Endothelial cell (in vitro differentiated cells): ENCODE data around the gene PDCD4. TPM values are rescaled to one million over a fixed set of nuclear protein-coding genes. Genes with fewer than 3 reads are reported as not detected.

ENCODE experiments used
- DNase-seq: peaks from one replicate; pipeline ENCODE4 v3.0.0; 2021; ENCODE audit warnings: low spot score
- H3K27ac Mint-ChIP-seq: one replicate; pipeline ENCODE4 v1.8.0; 2021; ENCODE audit warnings: mixed read lengths, inconsistent platforms; ENCODE audit not compliant: unreplicated experiment
- H3K27me3 Mint-ChIP-seq: one replicate; pipeline ENCODE4 v1.8.0; 2021; ENCODE audit warnings: mild to moderate bottlenecking, moderate library complexity, mixed read lengths, inconsistent platforms; ENCODE audit not compliant: unreplicated experiment
- H3K36me3 Mint-ChIP-seq: one replicate; pipeline ENCODE4 v1.8.0; 2021; ENCODE audit warnings: mild to moderate bottlenecking, low read depth, mixed read lengths, inconsistent platforms; ENCODE audit not compliant: unreplicated experiment
- H3K4me1 Mint-ChIP-seq: one replicate; pipeline ENCODE4 v1.8.0; 2021; ENCODE audit warnings: mild to moderate bottlenecking, mixed read lengths, inconsistent platforms; ENCODE audit not compliant: unreplicated experiment
- H3K4me3 Mint-ChIP-seq: one replicate; pipeline ENCODE4 v1.8.0; 2021; ENCODE audit warnings: mild to moderate bottlenecking, mixed read lengths, inconsistent platforms; ENCODE audit not compliant: unreplicated experiment
- H3K9me3 Mint-ChIP-seq: one replicate; pipeline ENCODE4 v1.8.0; 2021; ENCODE audit warnings: mixed read lengths, inconsistent platforms; ENCODE audit not compliant: unreplicated experiment
- total RNA-seq: library from RNA; stranded (reverse); fragmentation: NEBNext Ultra II Directional; extraction: Animal tissue kit (Norgen Biotek cat#: 25700); gene quantifications from one replicate; pipeline ENCODE4 v1.2.1, GENCODE V29; 2021; ENCODE audit not compliant: unreplicated experiment
- TF ChIP-seq, protein P1 (sequence below): fragments of 200-600 bp; sonication (generic); IDR thresholded peaks from one replicate; pipeline ENCODE4 v1.5.0; 2021; ENCODE audit warnings: antibody characterized with exemption; ENCODE audit not compliant: unreplicated experiment

The PDCD4 gene
- total RNA-seq, 1 donor from 2014 or later = 50.4 TPM

DNA sequence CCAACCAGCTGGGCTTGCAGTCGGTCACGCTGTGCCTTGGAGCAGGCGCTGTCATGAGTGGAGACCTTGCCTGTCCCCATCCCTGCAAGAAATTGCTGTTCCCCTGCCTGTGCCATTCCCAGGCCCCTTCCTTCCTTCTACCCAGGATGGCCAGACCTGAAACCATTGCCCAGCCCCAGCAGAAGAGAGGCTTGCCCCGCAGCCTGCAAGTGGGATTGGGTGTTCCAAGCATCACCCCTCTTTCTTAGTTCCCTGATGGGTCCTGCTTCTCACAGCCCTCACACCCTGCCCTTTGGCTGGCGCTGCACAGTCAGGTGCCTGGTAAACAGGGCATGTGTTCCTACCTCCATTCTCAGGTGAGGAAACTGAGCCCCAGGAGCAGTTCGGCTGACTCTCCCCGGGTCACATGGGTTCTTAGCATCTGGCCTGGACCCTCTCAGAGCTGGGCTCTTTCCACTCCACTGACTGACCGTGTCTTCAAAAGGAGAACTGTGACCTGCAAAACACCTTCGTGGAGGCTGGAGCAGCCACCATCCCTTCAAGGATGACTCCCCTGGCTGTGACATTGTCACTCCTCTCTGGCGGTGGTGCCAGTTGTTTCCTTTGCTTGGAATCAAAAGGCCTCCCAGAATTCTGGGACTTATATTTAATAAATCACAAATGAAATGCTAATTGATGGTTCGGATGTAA, 41.9 kb upstream of the PDCD4 start:
- peaks cover under 1% of the 10 kb centered on the region for H3K4me1 Mint-ChIP-seq
- H3K27ac Mint-ChIP-seq = no peak overlapping the region
- no peak overlapping the region for H3K4me3 Mint-ChIP-seq
- no peaks in the 10 kb centered on the region for H3K27me3 Mint-ChIP-seq
- H3K9me3 Mint-ChIP-seq = no peaks in the 10 kb centered on the region
- no peak for DNase-seq
- H3K36me3 Mint-ChIP-seq = no peaks in the 10 kb centered on the region
- TF ChIP-seq, protein P1, sequence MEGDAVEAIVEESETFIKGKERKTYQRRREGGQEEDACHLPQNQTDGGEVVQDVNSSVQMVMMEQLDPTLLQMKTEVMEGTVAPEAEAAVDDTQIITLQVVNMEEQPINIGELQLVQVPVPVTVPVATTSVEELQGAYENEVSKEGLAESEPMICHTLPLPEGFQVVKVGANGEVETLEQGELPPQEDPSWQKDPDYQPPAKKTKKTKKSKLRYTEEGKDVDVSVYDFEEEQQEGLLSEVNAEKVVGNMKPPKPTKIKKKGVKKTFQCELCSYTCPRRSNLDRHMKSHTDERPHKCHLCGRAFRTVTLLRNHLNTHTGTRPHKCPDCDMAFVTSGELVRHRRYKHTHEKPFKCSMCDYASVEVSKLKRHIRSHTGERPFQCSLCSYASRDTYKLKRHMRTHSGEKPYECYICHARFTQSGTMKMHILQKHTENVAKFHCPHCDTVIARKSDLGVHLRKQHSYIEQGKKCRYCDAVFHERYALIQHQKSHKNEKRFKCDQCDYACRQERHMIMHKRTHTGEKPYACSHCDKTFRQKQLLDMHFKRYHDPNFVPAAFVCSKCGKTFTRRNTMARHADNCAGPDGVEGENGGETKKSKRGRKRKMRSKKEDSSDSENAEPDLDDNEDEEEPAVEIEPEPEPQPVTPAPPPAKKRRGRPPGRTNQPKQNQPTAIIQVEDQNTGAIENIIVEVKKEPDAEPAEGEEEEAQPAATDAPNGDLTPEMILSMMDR = no peak

DNA sequence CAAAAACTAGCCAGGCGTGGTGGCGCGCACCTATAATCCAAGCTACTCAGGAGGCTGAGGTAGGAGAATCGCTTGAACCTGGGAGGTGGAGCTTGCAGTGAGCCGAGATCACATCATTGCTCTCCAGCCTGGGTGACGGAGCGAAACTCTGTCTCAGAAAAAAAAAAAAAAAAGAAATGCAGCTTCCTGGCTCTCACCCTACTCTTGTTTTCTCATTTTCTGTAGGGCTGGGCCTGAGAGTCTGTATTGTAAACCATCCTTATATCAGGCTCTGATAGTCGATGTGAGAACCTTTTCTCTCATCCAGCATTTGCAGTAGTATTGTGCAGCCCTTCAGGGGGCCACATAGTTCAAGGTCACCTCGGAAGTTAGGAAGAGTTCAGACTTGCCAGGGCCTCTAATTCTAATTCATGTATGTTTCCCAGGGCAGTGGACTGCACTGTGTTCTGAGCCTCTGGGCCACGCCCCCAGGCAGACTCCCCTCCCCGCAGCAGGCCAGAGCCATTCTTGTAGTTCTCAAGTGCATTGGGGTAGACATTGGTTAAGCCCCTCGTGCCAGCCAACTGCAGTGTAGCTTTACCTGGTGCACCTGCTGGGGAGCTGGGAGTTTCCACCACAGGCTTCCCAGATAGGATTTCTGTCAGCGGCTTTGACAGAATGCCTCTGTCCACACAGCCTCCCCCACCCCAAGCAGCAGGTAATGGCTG, 38.3 kb upstream of the PDCD4 start:
- H3K36me3 Mint-ChIP-seq = no peaks in the 10 kb centered on the region
- peaks cover 27% of the 10 kb centered on the region for H3K4me1 Mint-ChIP-seq

GRCh38 chr10:110833941-110834628, 37.6 kb upstream of the PDCD4 start:
- Mint-ChIP-seq H3K4me1 (peaks cover 27% of the 10 kb centered on the region), H3K4me3 (no peak overlapping the region), H3K27me3 (peaks cover 3% of the 10 kb centered on the region), H3K27ac (peak overlapping the region; percentile 72), H3K9me3 (no peaks in the 10 kb centered on the region), H3K36me3 (no peaks in the 10 kb centered on the region)
- TF ChIP-seq, protein P1 = no peak
- no peak for DNase-seq

More for the DNA sequence above, 38.3 kb upstream of the PDCD4 start:
- H3K4me3 Mint-ChIP-seq = no peak overlapping the region
- TF ChIP-seq, protein P1 = no peak
- no peaks in the 10 kb centered on the region for H3K9me3 Mint-ChIP-seq
- peaks cover 3% of the 10 kb centered on the region for H3K27me3 Mint-ChIP-seq
- H3K27ac Mint-ChIP-seq = no peak overlapping the region
- no peak for DNase-seq

DNA sequence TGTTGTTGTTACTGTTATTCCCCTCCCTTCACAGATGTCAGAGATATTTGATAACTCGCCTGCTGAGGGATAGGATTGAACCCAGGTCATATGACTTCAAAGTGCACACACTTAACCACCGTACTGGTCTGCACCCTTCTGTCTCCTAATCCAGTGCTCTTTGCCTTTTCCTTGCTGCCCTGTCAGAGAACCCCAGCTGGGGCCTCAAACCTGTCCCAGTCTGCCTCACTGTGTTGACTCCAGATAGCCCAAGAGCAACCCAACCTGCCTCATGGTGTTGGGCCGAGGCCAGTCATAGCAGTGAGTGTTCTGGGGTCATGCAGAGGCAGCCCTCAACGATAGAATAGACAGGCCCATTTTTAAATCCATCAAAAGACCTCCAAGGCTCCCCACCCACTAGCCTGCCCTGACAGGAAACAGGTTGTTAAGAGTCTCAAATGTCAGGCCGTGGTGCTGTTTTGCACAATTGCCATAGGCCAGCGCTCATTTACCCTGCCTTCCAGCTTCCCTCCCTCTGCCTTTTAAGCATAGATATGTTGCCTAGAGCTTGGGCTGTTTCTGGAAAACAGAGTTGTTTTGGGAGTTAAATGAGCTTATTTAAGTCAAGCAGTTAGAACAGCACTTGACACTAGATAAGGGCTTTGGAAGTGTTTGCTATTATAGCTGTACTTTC, 37.0 kb upstream of the PDCD4 start:
- H3K4me3 Mint-ChIP-seq = no peak overlapping the region
- H3K27me3 Mint-ChIP-seq = peaks cover 3% of the 10 kb centered on the region
- peak overlapping the region; percentile 72 for H3K27ac Mint-ChIP-seq
- no peaks in the 10 kb centered on the region for H3K9me3 Mint-ChIP-seq
- no peak for DNase-seq
- no peaks in the 10 kb centered on the region for H3K36me3 Mint-ChIP-seq
- TF ChIP-seq, protein P1 = no peak
- H3K4me1 Mint-ChIP-seq = peaks cover 27% of the 10 kb centered on the region
